GOT3 (cell line): ENCODE measurements around the gene ITGA2B.
"Not testable (repeated sequence)": the region's sequence is repeated elsewhere in the genome, so short reads cannot be mapped to it uniquely, and the experiment has no call there.

ENCODE experiments used
- DNase-seq: peaks from one replicate; lab custom pipeline; 2025; ENCODE audit warnings: mixed read lengths; lab: John Stamatoyannopoulos, UW

Gene ITGA2B

DNA sequence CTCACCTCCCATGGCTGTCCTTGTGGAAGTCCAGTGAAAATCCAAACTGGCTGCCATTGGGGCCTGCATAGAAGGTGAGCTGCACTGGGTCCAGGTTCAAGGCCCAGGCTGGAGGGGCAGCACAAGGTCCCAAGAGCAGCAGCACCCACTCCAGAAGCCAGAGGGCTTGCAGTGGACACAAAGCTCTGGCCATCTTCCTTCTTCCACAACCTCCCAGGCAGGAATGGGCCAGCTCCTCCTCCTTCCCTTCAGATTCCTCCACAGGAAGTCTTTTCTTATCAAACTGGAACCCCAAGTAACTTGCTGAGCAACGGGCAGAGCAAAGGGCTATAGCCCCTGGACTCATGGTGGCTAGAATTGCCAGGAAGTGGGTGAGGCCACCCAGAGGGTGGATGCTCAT lies at the start of gene ITGA2B:
Gene ITGA2B, minus strand, starts transcription at position 369 of the 400 bp plus-strand sequence. Its CDS starts 176 bp downstream, at position 193.
- no peak for DNase-seq

DNA sequence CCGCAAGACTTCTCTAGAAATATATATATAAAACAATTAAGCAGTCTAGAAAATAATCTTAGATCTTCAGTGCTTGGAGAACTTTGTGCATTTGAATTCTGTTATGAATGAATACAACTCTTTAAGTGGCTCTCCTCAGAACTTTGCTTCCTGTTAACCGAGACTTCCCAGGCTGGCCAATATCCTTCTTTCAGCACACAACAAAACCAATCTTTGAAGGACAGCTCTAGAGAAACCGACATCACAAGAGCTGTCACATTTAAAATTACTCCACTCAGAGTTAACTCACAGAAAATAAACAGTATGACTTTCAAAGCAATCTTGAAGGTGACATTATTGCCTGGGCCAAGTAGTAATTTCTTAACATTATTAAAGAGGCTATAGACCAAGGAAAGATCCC lies 49.7 kb upstream of the ITGA2B start:
- no peak for DNase-seq

DNA sequence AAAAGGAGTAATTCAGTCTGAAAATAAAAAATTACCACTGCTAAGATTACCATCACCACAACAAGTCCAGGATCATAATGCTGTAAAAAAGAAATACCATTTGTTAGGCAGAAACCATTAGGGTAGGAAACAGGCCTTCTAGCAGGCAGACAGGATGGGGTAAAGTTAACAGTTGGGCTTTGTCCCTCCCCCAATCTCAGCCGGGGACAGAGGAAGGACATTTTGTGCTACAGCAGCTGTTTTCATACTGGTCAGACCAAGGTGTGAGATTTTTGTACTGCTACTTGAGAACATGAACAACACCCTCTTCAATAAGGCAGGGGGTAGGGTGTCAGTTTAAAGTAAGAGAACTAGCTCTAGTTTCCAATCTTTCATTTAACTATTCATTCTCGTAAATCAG lies 49.2 kb upstream of the ITGA2B start:
- DNase-seq = no peak

DNA sequence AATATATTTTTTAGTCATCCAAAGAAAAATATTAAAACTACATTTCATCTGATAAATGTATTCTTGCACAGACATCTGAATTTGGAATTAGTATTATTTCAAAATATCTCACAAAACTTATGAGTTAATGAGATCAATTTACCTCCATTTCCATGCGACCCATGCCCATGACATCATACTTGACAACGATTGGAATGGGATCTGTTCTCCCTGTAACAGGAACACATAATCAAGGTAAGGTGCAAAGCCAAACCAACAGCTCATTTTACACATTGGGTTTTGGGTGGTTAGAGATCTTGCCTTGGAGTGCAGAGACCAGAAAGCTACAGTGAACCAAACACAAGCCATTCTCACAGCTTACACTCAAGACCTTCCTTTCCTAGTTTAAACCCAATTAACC lies 46.9 kb upstream of the ITGA2B start:
- no peak for DNase-seq

DNA sequence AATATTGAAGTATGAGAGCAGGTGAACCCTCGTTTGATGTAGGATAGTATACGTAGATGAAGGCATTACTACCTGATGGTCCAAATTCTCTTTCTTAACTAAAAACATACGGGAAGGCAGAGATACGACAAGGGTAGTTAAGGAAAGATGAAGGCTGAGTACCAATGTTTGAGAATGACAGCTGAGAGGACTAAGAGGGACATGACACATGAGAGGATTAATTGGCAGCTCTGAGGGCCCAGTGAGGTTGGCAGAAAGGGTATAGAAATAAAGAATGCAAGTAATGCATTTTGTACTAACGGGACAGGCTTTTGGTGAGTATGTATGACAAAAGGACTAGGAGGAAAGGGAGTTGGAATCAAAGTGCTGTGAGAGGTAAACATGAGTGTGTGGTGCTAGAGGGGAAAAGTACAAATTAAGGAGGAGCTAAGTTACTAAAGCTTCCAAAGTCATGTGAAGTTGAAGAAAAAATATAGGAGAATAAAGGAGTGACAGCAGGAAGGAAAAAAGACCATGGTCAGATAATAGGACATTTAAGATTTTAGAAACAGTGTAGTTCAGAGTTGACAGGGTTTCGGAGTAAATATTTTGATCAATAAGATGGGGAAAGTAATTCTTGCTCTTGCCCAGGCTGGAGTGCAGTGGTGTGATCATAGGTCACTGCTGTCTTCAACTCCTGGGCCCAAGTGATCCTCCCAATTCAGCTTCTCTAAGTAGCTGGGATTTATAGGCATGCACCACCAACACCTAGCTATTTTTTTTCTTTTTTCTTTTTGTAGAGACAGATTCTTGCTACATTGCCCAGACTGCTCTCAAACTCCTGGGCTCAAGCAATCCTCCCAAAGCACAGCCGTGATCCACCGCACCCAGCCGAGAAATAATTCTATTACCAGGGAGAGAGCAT lies 43.1 kb upstream of the ITGA2B start:
- no peak for DNase-seq

DNA sequence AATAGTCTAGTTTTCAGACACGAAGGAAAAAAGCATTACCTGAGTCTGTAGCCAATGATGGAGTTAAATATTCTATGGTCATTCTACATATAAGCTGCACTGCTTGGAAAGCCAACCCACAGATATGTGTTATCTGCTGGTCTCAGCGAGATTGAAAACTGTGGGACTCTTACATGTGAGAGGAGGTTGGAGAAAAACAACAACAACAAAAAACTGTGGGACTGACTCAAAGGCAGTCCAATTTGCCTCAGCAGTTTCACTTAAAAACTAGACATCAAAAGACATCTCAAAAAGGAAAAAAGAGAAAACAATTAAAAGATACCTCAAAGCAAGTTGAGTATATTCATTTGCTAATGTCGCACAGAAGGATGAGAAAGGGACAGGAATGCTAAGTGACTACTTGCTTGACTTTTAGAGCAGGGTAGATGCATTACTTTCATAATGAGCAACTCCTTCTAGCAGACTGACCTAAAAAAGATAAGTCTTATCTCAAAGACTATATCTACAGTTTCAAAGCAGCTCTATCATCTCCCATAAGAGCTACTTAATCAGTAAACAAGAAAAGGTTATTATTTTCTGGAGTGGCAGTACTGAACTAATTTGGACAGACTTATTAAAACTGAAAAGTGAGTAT lies 35.5 kb upstream of the ITGA2B start:
- no peak for DNase-seq

DNA sequence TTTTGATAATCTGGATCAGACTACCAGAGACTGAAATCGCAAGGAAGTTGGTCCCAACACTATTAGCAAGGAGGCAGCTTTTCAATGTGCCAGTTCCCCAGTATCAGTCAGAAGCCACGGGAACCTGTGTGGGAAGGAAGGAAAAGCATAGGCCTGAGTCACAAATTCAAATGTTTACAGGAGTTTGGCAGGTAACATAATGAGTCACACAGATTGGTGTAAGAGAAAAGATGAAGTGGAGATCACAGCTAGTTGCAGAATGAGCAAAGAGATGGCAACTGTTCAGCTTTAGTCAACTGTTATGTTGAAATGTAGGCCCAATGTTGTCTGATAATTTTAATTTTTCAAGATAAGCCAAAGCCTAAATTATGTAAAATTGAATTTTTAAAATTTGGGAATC lies 28.1 kb upstream of the ITGA2B start:
- DNase-seq = no peak

DNA sequence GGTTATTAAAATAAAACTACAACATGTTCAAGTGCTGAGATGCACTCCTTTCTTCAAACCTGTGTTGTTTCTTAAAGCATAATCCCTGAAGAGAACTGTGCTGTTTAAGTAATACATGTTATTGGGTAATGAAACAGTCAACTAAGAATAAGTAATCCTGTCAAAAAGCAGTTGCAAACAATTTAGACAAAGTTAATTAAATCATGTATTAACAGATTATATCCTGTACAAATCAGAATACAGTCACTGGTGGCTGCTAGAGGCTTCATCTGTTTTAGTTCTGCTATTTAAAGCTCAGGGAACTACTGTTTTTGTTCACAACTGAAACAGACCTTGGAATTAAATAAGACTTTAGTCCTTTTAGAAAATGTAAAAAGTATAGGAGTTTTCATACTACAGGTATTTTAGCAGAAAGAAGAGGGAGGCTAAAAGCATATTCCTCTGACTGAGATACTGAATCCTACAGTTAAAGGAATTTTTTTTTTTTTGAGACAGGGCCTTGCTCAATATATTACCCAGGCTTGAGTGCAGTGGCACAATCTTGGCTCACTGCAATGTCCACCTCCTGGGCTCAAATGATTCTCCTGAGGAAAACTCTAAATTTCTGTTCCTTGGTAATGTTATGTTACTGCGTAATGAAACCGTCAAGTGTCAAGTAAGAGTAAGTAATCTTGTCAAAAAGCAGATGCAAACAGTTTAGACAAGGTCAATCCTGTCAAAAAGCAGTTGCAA lies 27.3 kb upstream of the ITGA2B start:
- DNase-seq = no peak

DNA sequence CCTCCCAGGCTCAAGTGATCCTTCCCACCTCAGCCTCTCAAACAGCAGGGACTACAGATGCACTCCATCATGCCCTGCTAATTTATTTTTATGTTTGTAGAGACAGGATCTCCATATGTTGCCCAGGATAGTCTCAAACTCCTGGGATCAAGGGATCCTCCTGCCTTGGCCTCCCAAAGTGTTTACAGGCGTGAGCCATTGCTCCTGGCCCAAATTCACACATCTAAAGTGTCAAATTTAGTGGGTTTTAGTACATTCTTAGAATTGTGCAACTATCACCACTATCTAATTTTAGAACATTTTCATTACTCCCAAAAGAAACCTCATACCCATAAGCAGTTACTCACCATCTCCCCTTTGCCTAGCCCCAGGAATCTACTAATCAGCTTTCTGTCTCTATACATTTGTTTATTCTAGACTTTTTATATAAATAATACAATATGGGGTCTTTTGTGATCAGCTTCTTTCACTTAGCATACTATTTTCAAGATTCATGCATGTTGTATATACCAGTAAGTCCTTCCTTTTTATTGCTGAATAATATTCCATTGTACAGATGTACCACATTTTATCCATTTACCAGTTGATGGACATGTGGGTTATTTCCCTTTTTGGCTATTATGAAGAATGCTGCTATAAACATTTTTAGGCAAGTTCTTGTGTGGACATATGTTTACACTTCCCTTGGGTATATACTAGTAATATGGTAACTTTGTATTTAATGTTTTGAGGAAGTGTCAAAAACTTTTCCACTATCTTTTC lies 25.1 kb upstream of the ITGA2B start:
- DNase-seq = no peak

DNA sequence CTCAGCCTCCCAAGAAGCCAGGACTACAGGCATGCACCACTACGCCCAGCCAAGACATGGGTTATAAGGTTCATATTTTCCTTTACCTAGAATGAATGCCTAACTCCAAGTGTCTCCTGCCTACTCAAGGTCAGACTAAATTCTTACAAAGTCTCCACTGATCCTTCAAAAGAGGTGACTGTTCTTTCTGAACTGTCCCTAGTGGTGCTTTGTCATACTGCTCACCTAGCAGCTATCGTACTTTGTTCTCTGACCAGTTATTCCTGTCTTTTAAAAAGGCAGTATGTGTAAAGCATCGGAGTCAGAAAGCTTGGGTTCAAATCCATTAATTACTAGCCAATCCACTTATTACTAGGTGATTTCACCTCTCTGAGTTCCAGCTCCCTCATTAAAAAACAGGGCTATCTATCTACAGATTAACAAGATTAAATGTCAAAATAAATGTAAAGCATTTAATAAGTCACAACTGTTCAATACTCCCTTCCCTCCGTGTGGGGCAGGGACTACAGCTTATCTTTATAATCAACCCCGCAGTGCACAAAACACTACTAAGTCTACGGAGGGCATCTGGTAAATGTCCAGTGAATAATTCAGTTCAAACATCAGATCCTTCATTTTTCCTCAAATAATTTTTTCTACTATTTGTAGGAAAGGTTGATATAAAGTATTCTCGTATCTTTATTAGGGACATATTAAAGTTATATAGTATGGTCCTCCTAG lies 20.0 kb upstream of the ITGA2B start:
- DNase-seq = no peak

DNA sequence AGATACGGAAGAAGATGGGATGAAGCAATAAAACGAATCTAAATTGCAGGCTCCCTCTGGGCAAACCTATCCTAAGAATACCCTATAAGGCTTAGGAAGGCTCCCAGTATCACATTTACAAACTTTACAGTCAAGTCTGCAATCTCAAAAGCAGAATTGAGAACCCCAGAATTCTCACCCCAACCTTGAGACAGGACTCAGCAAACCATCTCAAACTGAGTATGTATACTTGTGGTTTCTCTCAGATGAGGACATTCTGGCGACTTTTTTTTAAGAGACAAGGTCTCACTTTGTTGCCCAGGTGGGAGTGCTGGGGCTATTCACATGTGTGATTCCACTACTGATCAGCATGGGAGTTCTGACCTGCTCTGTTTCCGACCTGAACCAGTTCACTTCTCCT lies 19.3 kb upstream of the ITGA2B start:
- no peak for DNase-seq

DNA sequence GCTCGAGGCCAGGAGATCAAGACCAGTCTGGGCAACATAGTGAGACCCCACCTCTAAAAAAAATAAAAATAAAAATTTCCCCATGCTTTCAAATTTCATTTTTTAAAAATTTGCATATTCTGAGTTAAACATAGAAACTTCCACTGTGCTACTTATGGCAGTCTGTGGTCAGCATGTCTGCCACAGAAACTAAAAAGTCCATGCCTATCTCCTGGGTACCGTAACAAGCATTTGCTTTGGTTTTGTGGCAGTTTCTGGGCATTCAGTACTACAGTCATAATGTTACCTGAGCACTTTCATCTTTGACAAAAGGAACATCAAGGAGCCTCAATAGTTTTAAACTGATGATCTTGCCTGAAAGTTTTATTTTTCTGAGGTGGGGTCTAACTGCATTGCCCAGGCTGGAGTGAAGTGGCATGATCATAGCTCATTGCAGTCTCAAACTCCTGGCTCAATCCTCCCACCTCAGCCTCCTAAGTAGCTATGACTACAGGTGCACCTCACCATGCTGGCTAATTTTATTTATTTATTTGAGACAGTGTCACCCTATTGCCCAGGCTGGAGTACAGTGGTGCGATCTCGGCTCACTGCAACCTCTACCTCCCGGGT lies 13.2 kb upstream of the ITGA2B start:
- DNase-seq = no peak

DNA sequence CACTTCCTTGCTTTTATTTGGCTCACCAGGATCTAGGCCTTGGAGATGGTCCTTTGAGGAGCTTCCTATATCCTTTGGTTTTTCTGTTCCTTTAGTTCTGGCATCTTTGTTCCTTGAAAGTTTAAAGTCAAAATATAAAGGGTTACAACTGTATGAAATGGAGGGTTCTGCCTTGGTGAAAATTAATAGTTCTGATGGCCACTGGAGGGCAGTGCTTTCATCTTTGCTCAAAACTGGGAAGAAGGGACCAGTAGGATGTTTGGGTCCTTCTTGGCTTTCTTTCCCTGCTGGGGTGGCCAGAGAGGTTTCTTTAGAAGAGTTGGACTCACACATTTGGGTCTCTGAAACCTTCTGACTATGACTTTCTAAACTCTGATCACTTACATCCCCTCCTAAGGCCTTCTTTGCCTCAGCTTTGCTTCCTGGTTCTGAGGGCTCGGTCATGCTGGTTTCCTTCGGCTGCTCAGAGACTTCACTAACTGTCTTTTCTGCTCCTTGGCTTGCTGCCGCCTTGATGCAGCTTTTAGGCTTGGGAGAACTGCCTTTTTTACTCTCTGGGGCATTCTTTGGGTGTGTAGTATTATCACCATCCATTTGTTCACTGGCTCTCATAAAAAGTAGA lies 10.9 kb upstream of the ITGA2B start:
- no peak for DNase-seq

DNA sequence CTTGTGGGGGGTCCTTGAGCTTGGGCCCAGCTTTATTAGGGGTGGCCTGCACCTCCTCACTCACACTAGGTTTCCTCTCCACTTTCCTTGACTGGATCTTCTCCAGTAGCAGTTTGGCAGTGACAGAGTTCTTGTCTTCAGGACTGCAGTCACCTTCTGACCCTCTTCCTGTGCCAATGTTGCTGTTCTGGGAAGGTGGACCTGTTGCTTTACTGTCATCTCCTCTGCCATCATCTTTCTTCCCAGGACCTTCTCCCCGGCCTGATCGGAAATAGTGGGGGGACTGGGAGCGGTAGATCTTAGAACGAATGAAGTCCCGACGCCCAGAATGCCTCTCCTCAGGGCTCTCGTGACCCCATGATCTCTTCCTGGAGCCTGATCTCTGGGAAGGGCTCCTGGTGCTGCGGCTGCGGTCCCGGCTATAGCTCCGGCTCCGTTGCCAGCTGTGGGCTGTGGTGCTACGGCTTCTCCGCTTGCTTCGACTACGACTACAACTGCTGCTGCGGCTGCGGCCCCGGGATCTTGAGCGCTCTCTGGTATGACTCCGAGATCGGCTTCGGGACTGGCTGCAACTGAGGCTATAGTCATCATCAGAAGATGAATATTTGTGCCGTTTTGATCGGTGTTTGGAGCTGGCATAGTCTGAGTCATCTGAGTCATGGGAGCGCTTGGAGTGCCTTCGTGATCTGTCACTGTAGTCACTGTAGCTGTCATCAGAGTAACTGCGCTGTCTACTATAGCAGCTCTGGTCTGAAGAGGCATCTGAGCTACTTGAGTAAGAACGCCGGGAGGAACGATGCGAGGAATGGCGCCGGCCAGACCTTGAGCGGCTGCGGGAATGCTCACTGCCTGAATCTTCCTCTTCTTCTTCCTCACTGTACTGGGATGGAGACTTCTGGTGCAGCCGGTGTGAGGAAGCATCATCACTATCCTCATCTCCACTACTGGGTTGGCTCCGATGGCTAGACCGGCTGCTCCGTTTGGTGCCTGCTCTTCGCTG lies 9.5 kb upstream of the ITGA2B start:
- no peak for DNase-seq

DNA sequence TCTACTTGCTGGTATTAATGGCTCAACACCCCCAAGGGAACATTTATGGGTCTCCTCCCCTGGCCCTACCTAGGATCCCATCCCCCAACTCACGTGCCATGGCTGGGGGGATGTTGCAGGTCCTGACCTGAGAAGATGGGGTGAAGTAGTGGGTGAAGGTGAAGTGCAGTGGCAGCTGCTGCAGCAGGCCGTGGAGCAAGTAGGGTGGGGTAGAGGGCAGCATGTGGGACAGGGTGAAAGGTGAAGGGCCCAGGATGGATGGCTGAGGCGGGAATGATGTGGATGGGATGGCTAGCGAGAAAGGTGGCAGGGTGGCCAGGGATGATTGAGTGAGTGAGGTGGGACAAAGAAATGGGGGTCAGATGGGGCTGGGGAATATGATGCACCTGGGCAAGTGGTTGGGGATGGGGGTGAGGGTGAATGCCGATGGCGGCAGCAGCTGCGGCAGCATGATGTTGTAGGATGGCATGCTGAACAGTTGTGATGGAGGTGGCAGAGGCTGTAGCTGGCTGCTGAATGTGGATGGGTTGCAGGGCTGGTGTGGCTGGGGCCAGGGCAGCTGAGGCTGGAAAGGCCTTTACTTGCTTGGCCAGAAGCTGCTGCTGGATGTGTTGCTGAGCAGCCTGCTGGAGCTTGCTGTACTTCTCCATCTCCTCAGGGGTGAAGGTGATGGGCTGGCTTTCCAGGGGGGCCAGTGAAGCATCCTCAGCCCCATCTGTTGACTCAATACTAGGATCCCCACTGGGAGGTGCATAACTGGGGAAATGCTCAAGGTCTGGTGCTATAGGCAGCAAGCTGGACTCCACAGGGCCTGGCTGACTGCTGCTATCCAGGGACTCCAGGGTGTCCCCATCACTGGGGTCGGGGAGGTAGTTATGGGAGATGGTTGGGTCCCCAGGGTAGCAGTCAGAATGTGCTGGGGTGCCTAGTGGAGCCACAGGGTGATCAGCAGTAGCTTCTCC lies 8.3 kb upstream of the ITGA2B start:
- no peak for DNase-seq

DNA sequence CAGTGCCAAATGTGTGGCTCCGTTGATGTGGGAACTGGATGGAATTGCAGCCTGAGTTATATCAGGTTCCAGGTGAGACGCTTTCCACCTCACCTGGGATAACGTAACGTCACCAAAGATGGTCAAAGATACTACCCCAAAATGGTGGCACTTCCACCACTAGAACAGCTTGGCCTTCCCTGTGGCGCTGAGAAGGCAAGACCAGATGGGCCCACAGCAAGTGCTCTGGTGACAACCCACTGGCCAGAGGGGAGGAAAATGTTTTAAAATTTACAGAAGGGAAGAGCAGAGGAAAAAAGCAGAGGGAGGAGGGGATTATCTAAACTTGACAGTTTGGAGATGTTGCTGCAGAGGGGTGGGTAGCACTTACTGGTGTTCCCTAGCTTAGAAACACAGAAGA lies 7.5 kb upstream of the ITGA2B start:
- DNase-seq = no peak

DNA sequence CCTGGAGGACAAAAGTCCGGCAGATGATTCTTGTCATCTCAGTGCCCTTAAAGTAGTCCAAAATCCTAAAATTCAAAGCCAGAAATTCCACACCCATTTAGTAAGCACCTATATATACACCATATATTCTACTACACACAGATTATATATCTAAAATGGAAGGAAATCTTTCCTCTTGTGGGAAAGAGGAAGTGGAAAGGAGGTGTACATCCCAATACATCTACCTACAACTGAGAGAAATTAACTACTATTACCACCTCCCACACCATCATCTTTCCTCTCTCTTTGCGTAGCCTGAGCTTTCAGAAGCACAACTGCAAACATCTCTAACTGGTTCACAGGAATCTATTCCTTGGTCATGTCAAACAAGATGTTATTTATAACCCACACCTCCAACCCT lies 5.4 kb upstream of the ITGA2B start:
- DNase-seq = no peak

DNA sequence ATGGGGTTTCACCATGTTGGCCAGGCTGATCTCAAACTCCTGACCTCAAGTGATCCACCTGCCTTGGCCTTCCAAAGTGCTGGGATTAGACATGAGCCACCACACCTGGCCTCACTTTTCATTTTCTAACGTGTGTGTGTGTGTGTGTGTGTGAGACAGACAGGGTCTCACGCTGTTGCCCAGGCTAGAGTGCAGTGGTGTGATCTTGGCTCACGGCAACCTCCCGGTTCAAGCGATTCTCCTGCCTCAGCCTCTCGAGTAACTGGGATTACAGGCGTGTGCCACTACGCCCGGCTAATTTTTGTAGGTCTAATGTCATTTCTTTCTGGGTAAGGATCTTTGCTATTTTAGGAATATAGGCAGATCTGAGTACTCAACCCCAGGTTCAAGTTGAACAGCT lies 4.7 kb upstream of the ITGA2B start:
- not testable (repeated sequence) for DNase-seq
